Measurements from ENCODE around the gene NUDT1. TPM values are rescaled to one million over a fixed set of nuclear protein-coding genes. Genes with fewer than 3 reads are reported as not detected.

NUDT1 gene
- total and polyA plus RNA-seq, 2 experiments from 2014 or later, result 33.0 to 33.8 TPM

DNA sequence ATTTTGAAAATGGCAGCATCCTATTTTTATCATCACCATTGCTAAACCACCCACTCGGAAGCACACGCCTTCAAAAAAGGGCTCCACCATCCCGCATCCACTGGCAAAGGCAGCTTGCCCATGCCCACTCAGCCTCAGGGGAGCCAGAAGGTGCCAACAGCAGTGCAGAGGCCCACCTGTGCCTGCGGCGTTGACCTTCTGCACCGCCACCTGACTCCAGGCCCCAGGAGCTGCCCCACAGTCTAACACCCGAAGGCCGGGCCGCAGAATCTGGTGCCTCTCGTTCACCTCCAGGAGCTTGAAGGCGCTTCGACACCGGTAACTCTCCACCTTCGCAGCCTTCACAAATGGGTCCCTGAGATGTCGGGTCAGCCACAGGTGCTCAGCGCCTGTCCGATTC, 2.8 kb upstream of the NUDT1 start:
- no peak overlapping the region for H3K27ac ChIP-seq
- DNase-seq (ENCODE audit: low read depth in 1 of 2, low spot score in 1 of 2), result no peak
- no peak overlapping the region for H3K4me3 ChIP-seq
- H3K4me1 ChIP-seq (ENCODE audit: low read depth), result peaks cover 4% of the 10 kb centered on the region
- TF ChIP-seq, protein P1, sequence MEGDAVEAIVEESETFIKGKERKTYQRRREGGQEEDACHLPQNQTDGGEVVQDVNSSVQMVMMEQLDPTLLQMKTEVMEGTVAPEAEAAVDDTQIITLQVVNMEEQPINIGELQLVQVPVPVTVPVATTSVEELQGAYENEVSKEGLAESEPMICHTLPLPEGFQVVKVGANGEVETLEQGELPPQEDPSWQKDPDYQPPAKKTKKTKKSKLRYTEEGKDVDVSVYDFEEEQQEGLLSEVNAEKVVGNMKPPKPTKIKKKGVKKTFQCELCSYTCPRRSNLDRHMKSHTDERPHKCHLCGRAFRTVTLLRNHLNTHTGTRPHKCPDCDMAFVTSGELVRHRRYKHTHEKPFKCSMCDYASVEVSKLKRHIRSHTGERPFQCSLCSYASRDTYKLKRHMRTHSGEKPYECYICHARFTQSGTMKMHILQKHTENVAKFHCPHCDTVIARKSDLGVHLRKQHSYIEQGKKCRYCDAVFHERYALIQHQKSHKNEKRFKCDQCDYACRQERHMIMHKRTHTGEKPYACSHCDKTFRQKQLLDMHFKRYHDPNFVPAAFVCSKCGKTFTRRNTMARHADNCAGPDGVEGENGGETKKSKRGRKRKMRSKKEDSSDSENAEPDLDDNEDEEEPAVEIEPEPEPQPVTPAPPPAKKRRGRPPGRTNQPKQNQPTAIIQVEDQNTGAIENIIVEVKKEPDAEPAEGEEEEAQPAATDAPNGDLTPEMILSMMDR (IDR thresholded peaks at IDR 0.05; ENCODE audit: low read depth, low read length), result no peak
- H3K36me3 ChIP-seq, result peaks cover 19% of the 10 kb centered on the region
- no peaks in the 10 kb centered on the region for H3K27me3 ChIP-seq
- no peaks in the 10 kb centered on the region for H3K9me3 ChIP-seq (ENCODE audit: low read depth)

DNA sequence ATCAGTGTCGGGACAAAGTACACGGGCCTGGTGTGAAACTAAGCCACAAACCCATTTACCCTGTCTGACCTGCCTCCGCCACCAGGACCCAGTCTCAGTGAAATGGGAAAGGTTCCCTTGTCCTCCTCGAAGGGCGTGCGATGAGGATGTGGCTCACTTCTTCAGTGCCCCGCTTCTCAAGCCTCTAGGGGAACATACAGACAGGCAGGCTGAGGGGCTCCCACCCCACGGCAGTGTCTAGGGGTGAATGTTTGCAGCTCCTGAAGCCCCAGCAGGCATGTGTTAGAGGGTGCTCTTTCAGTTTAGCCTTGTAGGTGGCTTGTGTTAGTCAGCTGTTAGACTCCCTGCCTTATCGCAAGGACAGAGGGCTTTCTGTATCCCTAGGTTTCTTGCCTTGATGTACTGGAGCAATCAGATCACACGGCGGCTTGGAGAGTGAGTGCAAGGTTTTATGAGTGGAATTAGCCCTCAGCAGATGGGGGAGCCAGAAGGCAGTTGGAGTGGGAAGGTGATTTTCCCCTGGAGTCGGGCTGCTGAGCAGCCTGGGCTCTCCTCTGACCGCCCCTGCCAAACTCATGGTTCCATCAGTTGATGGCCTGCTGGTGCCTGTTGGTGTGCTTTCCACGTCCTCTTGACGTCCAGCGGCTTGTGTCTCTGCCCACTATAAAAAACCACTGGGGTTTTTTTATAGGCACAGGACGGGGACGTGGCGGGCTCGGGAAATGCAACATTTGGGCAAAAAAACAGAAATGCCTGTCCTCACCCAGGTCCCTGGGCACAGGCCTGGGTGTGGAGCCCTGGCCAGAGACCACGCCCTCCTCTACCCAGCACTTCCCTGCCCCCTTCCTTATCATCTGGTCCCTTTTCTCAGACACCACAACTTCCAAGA, 759 bp downstream of the NUDT1 start:
- Histone ChIP-seq H3K4me1 (ENCODE audit: low read depth) (peaks cover 4% of the 10 kb centered on the region), H3K27me3 (no peaks in the 10 kb centered on the region), H3K4me3 (peak overlapping the region; percentile 83), H3K27ac (no peak overlapping the region), H3K9me3 (ENCODE audit: low read depth) (no peaks in the 10 kb centered on the region), H3K36me3 (peaks cover 12% of the 10 kb centered on the region)
- no peak for DNase-seq (ENCODE audit: low read depth in 1 of 2, low spot score in 1 of 2)
- TF ChIP-seq, protein P1 (IDR thresholded peaks at IDR 0.05; ENCODE audit: low read depth, low read length), result no peak

DNA sequence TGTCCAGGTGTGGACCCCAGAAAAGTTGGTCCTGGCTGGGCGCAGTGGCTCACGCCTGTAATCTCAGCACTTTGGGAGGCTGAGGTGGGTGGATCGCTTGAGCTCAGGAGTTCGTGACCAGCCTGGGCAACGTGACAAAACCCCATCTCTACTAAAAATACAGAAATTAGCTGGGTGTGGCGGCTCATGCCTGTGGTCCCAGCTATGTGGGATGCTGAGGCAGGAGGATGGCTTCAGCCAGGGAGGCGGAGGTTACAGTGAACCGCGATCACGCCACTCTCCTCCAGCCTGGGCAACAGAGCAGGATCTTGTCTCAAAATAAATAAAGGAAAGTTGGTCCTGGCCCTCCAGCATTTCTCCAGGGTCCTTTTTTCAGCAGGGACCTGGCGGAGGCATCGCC, 1.4 kb downstream of the NUDT1 start:
- no peak for DNase-seq (ENCODE audit: low read depth in 1 of 2, low spot score in 1 of 2)
- TF ChIP-seq, protein P1 (IDR thresholded peaks at IDR 0.05; ENCODE audit: low read depth, low read length), result no peak
- H3K36me3 ChIP-seq, result peaks cover 6% of the 10 kb centered on the region
- no peaks in the 10 kb centered on the region for H3K9me3 ChIP-seq (ENCODE audit: low read depth)
- H3K4me3 ChIP-seq, result no peak overlapping the region
- no peak overlapping the region for H3K27ac ChIP-seq
- peaks cover 4% of the 10 kb centered on the region for H3K4me1 ChIP-seq (ENCODE audit: low read depth)
- H3K27me3 ChIP-seq, result no peaks in the 10 kb centered on the region

DNA sequence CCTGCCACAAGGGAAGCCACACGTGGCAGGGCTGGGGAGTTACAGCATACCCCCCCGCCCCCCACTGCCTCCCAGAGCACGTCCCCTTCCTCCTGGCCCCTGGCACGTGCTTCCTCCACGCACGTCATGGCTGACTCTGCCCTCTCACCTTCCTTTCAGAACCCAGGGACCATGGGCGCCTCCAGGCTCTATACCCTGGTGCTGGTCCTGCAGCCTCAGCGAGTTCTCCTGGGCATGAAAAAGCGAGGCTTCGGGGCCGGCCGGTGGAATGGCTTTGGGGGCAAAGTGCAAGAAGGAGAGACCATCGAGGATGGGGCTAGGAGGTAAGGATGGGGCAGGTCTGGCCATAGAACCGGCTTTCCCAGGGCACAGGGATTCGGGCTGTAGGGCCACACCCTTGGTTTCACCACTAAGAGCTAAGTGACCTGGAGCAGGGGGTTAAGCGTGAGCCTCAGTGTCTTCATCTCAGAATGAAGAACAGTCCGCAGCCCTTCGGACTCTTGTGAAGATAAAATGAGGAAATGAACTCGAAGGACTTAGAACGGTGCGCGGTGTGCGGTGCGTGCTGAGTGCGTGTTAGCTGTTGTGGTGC, 2.5 kb downstream of the NUDT1 start:
- Histone ChIP-seq H3K27me3 (no peaks in the 10 kb centered on the region), H3K4me3 (no peak overlapping the region), H3K27ac (no peak overlapping the region), H3K36me3 (no peaks in the 10 kb centered on the region), H3K4me1 (ENCODE audit: low read depth) (peaks cover 4% of the 10 kb centered on the region), H3K9me3 (ENCODE audit: low read depth) (no peaks in the 10 kb centered on the region)
- TF ChIP-seq, protein P1 (IDR thresholded peaks at IDR 0.05; ENCODE audit: low read depth, low read length), result no peak
- no peak for DNase-seq (ENCODE audit: low read depth in 1 of 2, low spot score in 1 of 2)

DNA sequence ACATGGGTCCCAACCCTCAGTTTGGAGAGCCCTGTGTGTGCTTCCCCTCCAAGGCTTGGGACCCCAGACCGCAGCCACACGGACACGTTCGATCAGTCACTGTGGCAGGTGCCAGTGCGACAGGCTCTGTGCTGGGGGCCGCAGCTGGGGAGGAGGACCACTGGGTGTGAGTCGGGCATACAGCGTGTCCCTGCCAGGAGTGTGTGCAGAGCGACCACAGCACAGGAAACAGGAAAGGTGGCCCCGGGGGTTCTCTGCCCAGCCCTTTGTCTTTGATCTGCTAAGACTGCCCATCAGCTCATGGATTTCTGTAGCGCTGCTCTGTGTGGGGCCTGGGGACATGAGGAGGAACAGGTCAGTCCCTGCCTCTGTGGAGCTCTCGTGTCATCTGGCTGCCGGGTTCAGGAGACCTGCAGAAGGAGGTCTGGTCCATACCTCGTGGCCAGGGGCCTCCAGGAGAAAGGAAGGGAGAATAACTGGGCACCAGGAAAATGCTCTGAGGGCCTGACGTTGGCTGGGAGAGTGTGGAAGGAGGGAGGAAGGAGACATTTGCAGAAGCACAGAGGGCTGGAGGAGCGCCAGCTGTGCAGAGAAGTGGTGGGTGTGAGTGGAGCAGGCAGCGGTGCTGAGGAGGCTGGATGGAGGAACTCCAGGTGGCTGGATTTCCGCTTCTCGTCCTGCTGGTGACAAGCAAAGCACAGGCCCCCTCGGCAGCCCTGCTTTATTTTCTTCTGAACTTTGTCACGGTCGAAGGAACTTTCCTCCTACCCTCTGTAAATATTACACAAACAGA, 4.1 kb downstream of the NUDT1 start:
- TF ChIP-seq, protein P1 (IDR thresholded peaks at IDR 0.05; ENCODE audit: low read depth, low read length), result no peak

More for the DNA sequence above, 4.1 kb downstream of the NUDT1 start:
- Histone ChIP-seq H3K9me3 (ENCODE audit: low read depth) (no peaks in the 10 kb centered on the region), H3K27ac (no peak overlapping the region), H3K36me3 (no peaks in the 10 kb centered on the region), H3K4me1 (ENCODE audit: low read depth) (peaks cover 2% of the 10 kb centered on the region), H3K27me3 (no peaks in the 10 kb centered on the region), H3K4me3 (no peak overlapping the region)
- DNase-seq (ENCODE audit: low read depth in 1 of 2, low spot score in 1 of 2), result peak in 1 of 2 donors; percentile 59
